ENCODE measurements around the gene MEP1A. TPM values are rescaled to one million over a fixed set of nuclear protein-coding genes. Genes with fewer than 3 reads are reported as not detected.
"Not testable (repeated sequence)": the region's sequence is repeated elsewhere in the genome, so short reads cannot be mapped to it uniquely, and the experiment has no call there.

MEP1A gene
- total RNA-seq, 3 donors from 2014 or later (not counting 1 experiment from before 2014, with no cell fraction given) = not detected

GRCh38 chr6:46758960-46759753 lies 34.0 kb upstream of the MEP1A start:
- no peak for DNase-seq
- 90% methylated on average over 1 of the region's 4 CpGs for WGBS (ENCODE audit: insufficient coverage)
- Mint-ChIP-seq H3K4me1 (no peaks in the 10 kb centered on the region), H3K27me3 (ENCODE audit: low read depth in 2 of 2) (peaks cover 5 to 12% of the 10 kb centered on the region in 2 donors), H3K36me3 (no peaks in the 10 kb centered on the region), H3K9me3 (no peaks in the 10 kb centered on the region), H3K4me3 (no peak overlapping the region), H3K27ac (no peak overlapping the region)
- TF ChIP-seq CTCF (IDR thresholded peaks at IDR 0.05) = no peak
- H3K27ac ChIP-seq (ENCODE audit: low read length) = no peak overlapping the region
- no peak overlapping the region for H3K4me3 ChIP-seq (ENCODE audit: low read length)
- no peaks in the 10 kb centered on the region for H3K4me1 ChIP-seq (ENCODE audit: control insufficient read depth, insufficient read depth, low read length)
- no peaks in the 10 kb centered on the region for H3K9me3 ChIP-seq (ENCODE audit: control insufficient read depth, insufficient read depth, low read length)
- intact Hi-C loops (cut with micrococcal nuclease) = no loop called here
- H3K27me3 ChIP-seq (ENCODE audit: control insufficient read depth, insufficient read depth, low read length) = peaks cover 2% of the 10 kb centered on the region
- no peaks in the 10 kb centered on the region for H3K36me3 ChIP-seq (ENCODE audit: control insufficient read depth, insufficient read depth, low read length)
- no peak for ATAC-seq

DNA sequence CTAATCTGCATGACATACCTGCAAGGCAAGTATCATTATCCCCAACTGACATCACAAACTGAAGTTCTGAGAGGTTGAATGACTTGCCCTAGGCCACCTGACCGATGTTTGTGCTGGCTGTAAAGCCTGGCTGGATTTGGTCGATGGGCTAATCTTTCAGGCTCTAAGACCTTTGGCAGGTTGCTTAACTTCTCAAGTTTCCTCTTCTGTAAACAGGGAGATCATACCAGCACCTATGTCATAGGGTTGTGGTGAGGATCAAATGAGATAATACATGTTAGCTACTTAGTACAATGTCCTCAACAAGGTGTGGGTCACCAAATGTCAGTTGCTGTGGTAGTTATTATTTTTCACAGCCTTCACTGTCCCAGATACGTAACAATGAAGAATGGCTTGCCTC lies 32.3 kb upstream of the MEP1A start:
- Histone ChIP-seq H3K27me3 (ENCODE audit: control insufficient read depth, insufficient read depth, low read length) (peaks cover 2% of the 10 kb centered on the region), H3K9me3 (ENCODE audit: control insufficient read depth, insufficient read depth, low read length) (no peaks in the 10 kb centered on the region), H3K4me3 (ENCODE audit: low read length) (no peak overlapping the region), H3K36me3 (ENCODE audit: control insufficient read depth, insufficient read depth, low read length) (no peaks in the 10 kb centered on the region), H3K4me1 (ENCODE audit: control insufficient read depth, insufficient read depth, low read length) (no peaks in the 10 kb centered on the region), H3K27ac (ENCODE audit: low read length) (no peak overlapping the region)
- no peaks in the 10 kb centered on the region for H3K4me1 Mint-ChIP-seq
- WGBS (ENCODE audit: insufficient coverage) = 95% methylated on average over 3 of the region's 3 CpGs
- peaks cover 0 to 2% of the 10 kb centered on the region in 2 donors for H3K9me3 Mint-ChIP-seq
- ATAC-seq = no peak
- H3K36me3 Mint-ChIP-seq = no peaks in the 10 kb centered on the region
- H3K27ac Mint-ChIP-seq = no peak overlapping the region
- intact Hi-C loops (cut with micrococcal nuclease) = no loop called here
- H3K27me3 Mint-ChIP-seq (ENCODE audit: low read depth in 2 of 2) = peaks cover 7 to 12% of the 10 kb centered on the region in 2 donors
- no peak overlapping the region for H3K4me3 Mint-ChIP-seq
- no peak for DNase-seq
- TF ChIP-seq CTCF (IDR thresholded peaks at IDR 0.05) = no peak

GRCh38 chr6:46763466-46763865 lies 29.7 kb upstream of the MEP1A start:
- Histone ChIP-seq H3K9me3 (ENCODE audit: control insufficient read depth, insufficient read depth, low read length) (no peaks in the 10 kb centered on the region), H3K27ac (ENCODE audit: low read length) (no peak overlapping the region), H3K4me3 (ENCODE audit: low read length) (no peak overlapping the region), H3K27me3 (ENCODE audit: control insufficient read depth, insufficient read depth, low read length) (peaks cover 2% of the 10 kb centered on the region), H3K4me1 (ENCODE audit: control insufficient read depth, insufficient read depth, low read length) (no peaks in the 10 kb centered on the region), H3K36me3 (ENCODE audit: control insufficient read depth, insufficient read depth, low read length) (no peaks in the 10 kb centered on the region)
- Mint-ChIP-seq H3K9me3 (peaks cover 0 to 2% of the 10 kb centered on the region in 2 donors), H3K27ac (no peak overlapping the region), H3K4me1 (no peaks in the 10 kb centered on the region), H3K36me3 (no peaks in the 10 kb centered on the region), H3K27me3 (ENCODE audit: low read depth in 2 of 2) (peaks cover 10 to 27% of the 10 kb centered on the region in 2 donors), H3K4me3 (no peak overlapping the region)
- TF ChIP-seq CTCF (IDR thresholded peaks at IDR 0.05) = no peak
- DNase-seq = no peak
- intact Hi-C loops (cut with micrococcal nuclease) = no loop called here
- no peak for ATAC-seq
- WGBS (ENCODE audit: insufficient coverage) = 86% methylated on average over 1 of the region's 2 CpGs

- WGBS (ENCODE audit: insufficient coverage) = 93% methylated on average over 10 of the region's 10 CpGs
- ATAC-seq; H3K9me3 Mint-ChIP-seq; H3K4me3 ChIP-seq (ENCODE audit: low read length); DNase-seq; H3K27ac Mint-ChIP-seq; H3K36me3 ChIP-seq (ENCODE audit: control insufficient read depth, insufficient read depth, low read length); intact Hi-C loops (cut with micrococcal nuclease); H3K27ac ChIP-seq (ENCODE audit: low read length); H3K4me1 Mint-ChIP-seq; H3K9me3 ChIP-seq (ENCODE audit: control insufficient read depth, insufficient read depth, low read length); H3K4me1 ChIP-seq (ENCODE audit: control insufficient read depth, insufficient read depth, low read length); H3K27me3 ChIP-seq (ENCODE audit: control insufficient read depth, insufficient read depth, low read length); H3K36me3 Mint-ChIP-seq; H3K4me3 Mint-ChIP-seq: not testable (repeated sequence)
- peaks cover 10 to 35% of the 10 kb centered on the region in 2 donors for H3K27me3 Mint-ChIP-seq (ENCODE audit: low read depth in 2 of 2)
These were observed 28.9 kb upstream of the MEP1A start for GRCh38 chr6:46764280-46764679.
